Measurements from ENCODE around the gene SLC38A5.
"Not testable (repeated sequence)": the region's sequence is repeated elsewhere in the genome, so short reads cannot be mapped to it uniquely, and the experiment has no call there.

The SLC38A5 gene

GRCh38 chrX:48460031-48460430, 10.0 kb downstream of the SLC38A5 start:
- ChIA-PET CTCF (no interaction called here), POLR2A (no interaction called here)
- TF ChIP-seq CTCF (IDR thresholded peaks at IDR 0.05; ENCODE audit: control extremely low read depth, extremely low read depth, low read depth, missing control alignments), result no peak
- DNase-seq (ENCODE audit: extremely low spot score), result no peak

- ChIA-PET POLR2A (no interaction called here), CTCF (no interaction called here)
- no peak for TF ChIP-seq CTCF (IDR thresholded peaks at IDR 0.05; ENCODE audit: control extremely low read depth, extremely low read depth, low read depth, missing control alignments)
- no peak for DNase-seq (ENCODE audit: extremely low spot score)
Measured at GRCh38 chrX:48459483-48459882, 10.6 kb downstream of the SLC38A5 start.

GRCh38 chrX:48458711-48459110, 11.3 kb downstream of the SLC38A5 start:
- CTCF ChIA-PET, result no interaction called here
- POLR2A ChIA-PET, result no interaction called here
- no peak for DNase-seq (ENCODE audit: extremely low spot score)
- no peak for TF ChIP-seq CTCF (IDR thresholded peaks at IDR 0.05; ENCODE audit: control extremely low read depth, extremely low read depth, low read depth, missing control alignments)

GRCh38 chrX:48456628-48457331, 13.3 kb downstream of the SLC38A5 start:
- CTCF ChIA-PET, result interaction anchor here (1.6 kb wide), 1 partner anchor 10 kb away, joined by 3 read pairs; no protein-coding TSS in a partner anchor
- TF ChIP-seq CTCF (IDR thresholded peaks at IDR 0.05; ENCODE audit: control extremely low read depth, extremely low read depth, low read depth, missing control alignments), result no peak
- no peak for DNase-seq (ENCODE audit: extremely low spot score)
- POLR2A ChIA-PET, result no interaction called here

- ChIA-PET POLR2A (no interaction called here), CTCF (no interaction called here)
- no peak for TF ChIP-seq CTCF (IDR thresholded peaks at IDR 0.05; ENCODE audit: control extremely low read depth, extremely low read depth, low read depth, missing control alignments)
- no peak for DNase-seq (ENCODE audit: extremely low spot score)
Measured at GRCh38 chrX:48451708-48452107, 18.4 kb downstream of the SLC38A5 start.

GRCh38 chrX:48450076-48450475, 20.0 kb downstream of the SLC38A5 start:
- ChIA-PET POLR2A (no interaction called here), CTCF (no interaction called here)
- DNase-seq (ENCODE audit: extremely low spot score), result no peak
- TF ChIP-seq CTCF (IDR thresholded peaks at IDR 0.05; ENCODE audit: control extremely low read depth, extremely low read depth, low read depth, missing control alignments), result no peak

- DNase-seq (ENCODE audit: extremely low spot score); POLR2A ChIA-PET; CTCF ChIA-PET: not testable (repeated sequence)
Measured at GRCh38 chrX:48447201-48447600, 22.9 kb downstream of the SLC38A5 start.

GRCh38 chrX:48433713-48434112, 36.3 kb downstream of the SLC38A5 start:
- CTCF ChIA-PET, result interaction anchor here (1.6 kb wide), 1 partner anchor 350 kb away, joined by 3 read pairs; no protein-coding TSS in a partner anchor
- POLR2A ChIA-PET; DNase-seq (ENCODE audit: extremely low spot score): not testable (repeated sequence)

GRCh38 chrX:48430166-48430565, 39.9 kb downstream of the SLC38A5 start:
- DNase-seq (ENCODE audit: extremely low spot score); CTCF ChIA-PET: not testable (repeated sequence)

GRCh38 chrX:48429606-48430005, 40.5 kb downstream of the SLC38A5 start:
- CTCF ChIA-PET; DNase-seq (ENCODE audit: extremely low spot score); POLR2A ChIA-PET: not testable (repeated sequence)

More at GRCh38 chrX:48430166-48430565, 39.9 kb downstream of the SLC38A5 start:
- POLR2A ChIA-PET, result not testable (repeated sequence)

GRCh38 chrX:48427027-48427716, 42.9 kb downstream of the SLC38A5 start:
- DNase-seq (ENCODE audit: extremely low spot score); CTCF ChIA-PET; POLR2A ChIA-PET: not testable (repeated sequence)
